Measurements from ENCODE around the gene GHRL.
"Not testable (repeated sequence)": the region's sequence is repeated elsewhere in the genome, so short reads cannot be mapped to it uniquely, and the experiment has no call there.

GHRL gene

DNA sequence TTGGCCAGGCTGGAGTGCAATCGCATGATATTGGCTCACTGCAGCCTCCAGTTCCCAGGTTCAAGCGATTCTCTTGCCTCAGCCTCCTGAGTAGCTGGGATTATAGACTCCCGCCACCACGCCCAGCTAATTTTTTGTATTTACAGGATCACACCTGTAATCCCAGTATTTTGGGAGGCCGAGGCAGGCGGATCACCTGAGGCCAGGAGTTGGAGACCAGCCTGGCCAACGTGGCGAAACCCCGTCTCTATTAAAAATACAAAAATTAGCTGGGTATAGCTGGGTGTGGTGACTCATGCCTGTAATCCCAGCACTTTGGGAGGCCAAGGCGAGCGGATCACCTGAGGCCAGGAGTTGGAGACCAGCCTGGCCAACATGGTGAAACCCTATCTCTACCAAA lies 20.3 kb downstream of the GHRL start:
- DNase-seq = not testable (repeated sequence)

DNA sequence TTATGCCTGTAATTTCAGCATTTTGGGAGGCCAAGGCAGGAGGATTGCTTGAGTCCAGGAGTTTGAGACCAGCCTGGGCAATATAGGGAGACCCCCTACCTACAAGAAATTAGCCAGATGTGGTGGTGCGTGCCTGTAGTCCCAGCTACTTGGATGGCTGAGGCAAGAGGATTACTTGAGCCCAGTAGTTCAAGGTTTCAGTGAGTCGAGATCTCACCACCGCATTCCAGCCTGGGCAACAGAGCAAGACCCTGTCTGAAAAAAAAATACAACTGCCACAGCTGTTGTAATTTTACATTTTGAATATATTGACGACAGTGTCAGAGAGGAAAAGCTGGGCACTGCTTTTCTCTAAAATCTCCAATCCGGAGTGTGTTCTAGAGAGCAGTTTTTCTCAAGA lies 23.3 kb downstream of the GHRL start:
- DNase-seq = no peak

DNA sequence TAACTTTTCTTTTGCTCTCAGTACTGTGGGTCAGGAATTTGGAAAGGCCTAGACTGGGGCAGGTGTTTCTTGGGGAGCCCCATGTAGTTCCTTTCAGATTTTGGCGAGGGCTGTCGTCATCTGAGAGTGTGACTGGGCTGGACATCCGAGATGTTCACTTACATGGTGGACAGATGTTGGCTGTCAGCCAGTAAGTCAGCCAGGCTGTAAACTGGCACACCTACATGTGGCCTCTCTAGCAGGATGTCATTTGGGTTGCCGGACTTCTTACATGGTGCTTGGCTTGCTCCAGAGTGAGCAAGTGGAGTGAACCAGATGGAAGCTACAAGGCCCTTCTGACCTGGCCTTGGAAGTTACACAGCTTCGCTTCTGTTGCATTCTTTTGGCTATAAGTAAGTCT lies 23.8 kb downstream of the GHRL start:
- DNase-seq = no peak

DNA sequence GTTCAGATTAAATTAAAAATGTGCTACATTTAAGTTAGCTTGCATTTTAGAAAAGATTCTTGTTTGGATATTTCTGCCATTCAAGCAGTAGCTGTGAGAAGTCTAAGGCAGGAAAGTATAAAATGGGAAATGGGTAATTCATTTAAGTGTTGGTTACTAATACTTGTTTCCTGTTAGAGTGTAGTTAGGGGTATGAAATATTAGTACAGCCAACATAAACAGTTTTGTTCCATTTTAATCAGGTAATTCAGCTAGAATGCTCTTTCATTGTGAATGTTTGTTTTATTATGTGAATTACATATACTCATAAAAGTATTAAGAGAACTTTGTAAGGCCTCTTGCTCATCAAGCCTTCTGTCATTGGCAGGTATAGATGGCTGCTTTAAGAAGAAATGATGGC lies 24.6 kb downstream of the GHRL start:
- no peak for DNase-seq

DNA sequence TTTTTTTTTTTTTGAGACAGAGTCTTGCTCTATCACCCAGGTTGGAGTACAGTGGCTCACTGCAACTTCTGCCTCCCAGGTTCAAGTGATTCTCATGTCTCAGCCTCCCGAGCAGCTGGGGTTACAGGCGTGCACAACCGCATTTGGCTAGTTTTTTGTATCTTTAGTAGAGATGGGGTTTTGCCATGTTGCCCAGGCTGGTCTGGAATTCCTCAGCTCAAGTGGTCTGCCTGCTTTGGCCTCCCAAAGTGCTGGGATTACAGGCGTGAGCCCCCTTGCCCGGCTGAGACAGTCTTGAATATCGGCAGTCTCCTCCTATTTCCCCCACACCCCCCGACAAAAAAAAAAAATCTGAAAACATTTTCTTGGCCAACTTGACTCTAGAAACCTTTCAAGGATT lies 25.8 kb downstream of the GHRL start:
- DNase-seq = not testable (repeated sequence)

DNA sequence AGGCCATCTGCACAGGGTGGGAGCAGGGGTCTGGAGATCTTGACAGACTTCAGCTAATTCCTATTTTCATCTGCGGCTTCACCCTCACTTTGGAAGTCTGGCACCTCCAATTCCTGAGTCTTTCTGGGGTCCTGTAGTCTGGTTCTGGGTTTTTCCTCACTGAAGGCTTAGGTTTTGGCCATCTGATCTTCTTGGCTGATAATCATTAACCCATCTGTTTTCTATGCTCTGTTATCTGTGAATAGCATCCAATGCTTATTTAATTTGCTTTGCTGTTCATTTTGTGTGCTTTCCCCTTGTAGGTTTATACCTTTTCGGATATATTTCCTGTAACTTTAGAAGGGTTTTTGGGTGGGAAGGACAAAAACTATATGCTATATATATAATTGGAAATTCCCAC lies 26.9 kb downstream of the GHRL start:
- no peak for DNase-seq

DNA sequence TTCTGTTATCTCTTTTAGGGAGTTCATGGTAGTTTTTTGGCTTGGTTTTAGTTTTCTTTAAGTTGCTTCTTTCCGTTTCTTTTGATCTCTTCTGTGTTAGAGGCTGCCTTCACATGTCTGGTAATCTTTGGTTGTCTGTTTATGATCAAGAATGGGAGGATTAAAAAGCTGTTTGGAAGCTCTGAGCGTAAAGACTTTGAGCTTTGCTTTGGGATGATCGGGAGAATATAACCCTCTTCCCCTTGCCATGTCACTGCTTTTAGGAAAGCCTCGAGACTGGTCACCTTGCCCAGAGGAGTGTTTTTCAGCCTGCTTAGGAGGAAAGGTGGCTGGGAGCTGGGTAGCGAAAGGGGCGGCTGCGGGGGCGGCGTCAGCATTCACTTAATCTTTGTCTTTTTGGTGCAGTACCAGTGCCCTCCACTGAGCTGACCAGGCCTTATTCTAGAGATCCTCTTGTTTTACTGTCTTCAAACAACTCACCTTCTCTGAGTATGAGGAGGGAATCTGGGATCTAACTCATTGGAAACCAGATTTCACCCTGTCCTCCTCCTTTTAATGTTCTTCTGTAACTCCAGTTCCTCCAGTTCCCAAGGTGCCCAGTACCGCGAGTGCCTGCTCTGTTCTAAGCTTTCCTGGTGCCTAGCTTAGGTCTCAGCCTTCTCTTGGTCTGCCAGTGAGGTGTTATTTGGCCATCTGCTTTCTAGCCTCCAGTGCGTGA lies 28.9 kb downstream of the GHRL start:
- peak; percentile 28 for DNase-seq

DNA sequence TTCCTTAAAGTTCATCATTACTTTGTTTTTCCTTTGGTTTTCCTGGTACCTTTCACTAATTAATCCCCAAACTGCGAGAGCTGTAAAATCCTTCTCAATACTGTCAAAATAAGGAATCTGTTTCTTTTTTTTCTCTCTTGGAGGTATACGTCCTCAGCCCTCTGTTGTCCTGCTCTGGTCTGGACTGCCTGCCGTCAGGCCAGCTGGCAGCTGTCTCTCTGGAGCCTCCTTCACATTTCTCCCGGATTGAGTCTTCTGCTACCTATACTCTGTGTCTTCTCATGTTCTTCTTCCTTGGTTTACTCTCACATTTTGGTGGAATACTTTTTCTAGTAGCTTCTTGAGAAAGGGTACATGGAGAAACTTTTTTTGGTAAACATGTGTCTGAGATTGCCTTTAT lies 30.7 kb downstream of the GHRL start:
- no peak for DNase-seq

DNA sequence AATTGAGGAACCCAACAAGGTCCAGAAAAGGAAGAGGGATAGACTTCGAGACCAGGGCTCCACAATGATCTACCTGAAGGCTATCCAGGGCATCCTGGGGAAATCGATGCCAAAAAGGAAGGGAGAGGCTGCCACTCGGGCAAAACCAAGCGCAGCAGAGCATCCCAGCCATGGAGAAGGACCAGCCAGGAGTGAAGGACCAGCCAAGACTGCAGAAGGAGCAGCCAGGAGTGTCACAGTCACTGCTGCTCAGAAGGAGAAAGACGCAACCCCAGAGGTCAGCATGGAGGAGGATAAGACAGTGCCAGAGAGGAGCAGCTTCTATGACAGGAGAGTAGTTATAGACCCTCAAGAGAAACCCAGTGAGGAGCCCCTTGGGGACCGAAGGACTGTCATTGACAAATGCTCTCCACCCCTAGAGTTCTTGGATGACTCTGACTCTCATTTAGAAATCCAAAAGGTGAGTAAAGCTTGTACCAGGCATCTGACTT lies 32.5 kb downstream of the GHRL start:
- no peak for DNase-seq

DNA sequence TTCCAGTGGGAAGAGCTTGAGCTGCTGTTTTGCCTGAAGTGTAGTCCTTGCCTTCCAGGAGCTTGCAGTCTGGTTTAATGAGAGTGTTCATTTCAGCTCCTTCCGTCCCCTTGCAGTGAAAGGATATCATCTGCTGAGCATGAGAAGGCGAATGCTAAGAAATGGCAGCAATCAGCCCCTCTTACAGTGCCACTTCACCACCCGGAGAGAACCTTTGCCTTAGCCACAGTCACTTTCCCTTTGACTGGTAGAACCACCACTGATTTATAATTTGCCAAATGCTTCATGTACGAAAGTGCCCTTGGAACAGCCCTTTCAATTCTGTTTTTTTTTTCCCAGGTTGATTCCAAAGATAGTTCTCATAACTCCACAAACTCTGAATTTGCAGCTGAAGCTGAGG lies 32.9 kb downstream of the GHRL start:
- no peak for DNase-seq

DNA sequence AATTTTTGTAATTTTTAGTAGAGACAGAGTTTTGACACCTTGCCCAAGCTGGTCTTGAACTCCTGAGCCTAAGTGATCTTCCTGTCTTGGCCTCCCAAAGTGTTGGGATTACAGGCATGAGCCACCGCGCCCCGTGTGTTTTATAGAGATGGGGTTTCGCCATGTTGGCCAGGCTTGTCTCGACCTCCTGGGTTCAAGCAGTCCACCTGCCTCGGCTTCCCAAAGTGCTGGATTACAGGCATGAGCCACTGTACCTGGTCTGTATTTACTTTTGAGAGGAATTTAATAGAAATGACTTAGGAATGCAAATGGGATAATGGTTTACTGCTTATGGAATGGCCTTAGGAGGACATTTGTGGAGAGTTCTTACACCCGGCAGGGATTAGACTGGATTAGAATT lies 33.7 kb downstream of the GHRL start:
- DNase-seq = no peak

DNA sequence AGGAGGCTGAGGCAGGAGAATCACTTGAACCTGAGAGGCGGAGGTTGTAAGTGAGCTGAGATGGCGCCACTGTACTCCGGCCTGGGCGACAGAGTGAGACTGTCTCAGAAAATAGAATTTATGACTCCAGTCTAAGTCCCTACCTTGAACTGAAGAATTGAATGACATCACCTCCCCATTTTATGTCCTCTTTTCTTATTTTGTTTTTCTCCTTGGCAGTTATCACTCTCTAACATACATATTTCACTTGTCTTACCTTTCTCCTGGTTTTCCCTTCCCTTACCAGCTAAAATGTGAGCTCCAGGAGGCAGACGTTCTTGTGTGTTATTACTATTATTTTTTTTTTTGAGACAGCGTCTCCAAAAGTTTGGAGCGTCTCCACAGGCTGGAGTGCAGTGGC lies 36.9 kb downstream of the GHRL start:
- DNase-seq = no peak

DNA sequence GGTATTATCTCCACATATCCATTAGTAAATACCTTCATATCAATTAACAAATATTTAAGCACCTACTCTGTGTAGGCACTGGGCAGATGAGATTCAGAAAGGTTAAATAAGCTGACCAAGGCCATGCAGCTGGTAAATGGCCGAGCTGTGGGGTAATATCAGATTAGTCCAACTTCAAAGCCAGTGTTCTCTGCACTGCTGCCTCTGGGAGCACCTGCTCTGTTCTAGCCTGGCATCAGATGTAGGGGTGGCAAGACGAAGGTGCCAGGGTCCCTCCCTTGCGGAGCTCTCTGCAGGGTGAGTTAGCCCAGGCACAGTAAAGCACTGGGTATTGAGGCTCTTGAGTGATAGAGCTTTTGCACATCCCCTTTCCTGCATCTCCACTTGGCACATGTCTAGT lies 39.0 kb downstream of the GHRL start:
- no peak for DNase-seq

DNA sequence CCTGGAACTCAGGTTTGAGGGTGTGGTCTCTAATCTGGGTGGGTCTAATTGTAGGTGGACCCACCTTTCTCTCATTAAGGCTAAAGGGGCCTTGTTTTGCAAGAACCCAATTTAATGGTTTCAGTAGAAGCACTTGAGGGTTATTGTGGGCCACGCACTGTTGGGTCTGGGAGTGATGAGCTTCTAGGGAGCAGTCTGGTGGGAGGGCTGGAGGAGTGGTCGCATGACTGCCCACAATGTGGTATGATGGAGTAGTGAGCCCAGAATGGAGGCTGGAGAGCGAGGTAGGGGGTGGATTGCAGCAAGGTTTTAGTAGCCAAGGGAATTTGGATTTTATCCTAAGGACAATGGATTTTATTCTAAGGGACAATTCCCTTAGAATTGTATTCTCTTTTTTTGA lies 41.7 kb downstream of the GHRL start:
- no peak for DNase-seq

DNA sequence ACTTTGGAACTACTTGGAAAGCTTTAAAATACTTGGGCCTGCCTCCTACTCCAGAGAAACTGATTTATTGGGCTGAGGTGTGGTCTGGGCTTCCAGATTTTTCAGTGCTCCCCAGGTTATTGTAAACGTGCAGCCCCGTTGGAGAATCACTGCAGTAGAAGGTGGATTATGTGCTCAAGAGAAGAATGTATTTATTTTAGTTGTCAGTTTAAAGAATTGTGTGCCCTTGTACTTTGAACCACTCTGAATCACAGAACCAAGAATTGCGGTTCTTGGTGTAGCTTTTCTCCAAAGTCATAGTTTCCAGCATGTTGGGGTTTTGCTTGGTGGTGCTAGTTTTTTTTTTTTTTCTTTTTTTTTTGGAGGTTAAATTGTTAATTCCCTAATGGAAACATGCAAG lies 42.9 kb downstream of the GHRL start:
- no peak for DNase-seq

DNA sequence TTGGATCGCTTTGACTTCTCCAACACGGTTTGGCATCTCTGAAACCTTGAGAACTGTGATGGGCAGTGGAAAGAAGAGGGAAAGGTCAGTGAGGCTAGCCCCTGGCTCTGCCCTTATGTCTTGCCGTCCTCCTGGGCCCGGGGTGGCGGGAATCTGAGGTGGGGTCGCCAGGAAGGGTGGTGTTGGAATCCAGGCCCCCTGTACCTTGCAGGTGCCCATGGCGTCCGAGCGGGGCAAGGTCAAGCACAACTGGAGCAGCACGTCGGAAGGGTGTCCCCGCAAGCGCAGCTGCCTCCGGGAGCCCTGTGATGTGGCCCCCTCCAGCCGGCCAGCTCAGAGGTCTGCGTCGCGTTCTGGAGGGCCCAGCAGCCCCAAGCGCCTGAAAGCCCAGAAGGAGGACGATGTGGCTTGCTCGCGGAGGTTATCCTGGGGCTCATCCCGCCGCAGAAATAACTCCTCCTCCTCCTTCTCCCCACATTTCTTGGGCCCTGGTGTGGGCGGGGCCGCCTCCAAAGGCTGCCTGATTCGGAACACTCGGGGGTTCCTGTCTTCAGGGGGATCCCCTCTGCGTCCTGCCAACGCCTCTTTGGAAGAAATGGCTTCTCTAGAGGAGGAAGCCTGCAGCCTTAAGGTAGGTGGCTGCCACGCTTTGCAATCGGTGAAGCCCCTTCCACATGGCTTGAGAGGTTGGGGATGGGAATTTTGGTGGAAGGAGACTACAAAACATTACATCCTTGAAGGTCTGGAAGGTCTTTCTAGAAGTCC lies 43.6 kb downstream of the GHRL start:
- DNase-seq = no peak

DNA sequence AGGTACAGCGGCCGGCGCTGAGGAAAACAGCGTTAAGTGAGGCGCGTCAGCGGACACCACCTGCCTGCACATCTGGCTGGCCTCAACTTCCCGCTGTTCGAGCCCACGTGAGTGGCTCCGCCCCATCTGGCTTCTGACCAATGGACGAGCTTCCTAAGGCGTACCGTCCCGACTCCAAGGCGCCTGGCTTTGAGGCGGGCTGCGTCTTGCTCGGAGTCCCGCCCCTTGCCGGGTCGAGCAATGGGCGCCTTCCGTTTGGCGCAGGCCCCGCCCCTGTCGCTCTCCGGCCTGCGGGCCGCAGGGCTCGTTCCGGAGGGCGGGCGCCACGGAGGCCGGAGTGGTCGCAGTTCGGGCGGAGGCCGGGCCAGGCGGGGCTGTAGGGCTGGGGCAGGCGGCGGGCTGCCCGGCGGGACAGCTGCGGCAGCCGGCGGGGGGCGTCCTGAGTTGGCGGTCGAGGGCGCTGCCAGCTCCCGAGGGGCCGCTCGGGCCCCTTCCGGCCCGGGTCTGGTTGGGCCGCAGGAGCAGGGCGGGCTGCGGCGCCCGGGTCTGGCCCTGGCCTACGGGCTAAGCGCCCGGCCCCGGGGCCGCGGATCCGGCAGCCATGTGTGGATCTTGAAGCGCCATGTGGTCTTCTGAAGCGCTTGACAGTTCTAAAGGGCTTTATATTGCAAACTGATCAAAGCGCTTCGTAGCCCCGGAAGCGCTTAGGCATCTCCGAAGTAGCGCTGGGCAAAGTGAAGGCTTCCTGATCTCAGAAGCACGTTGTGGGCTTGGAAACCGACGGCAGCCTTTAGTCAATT lies 44.4 kb downstream of the GHRL start, which contains the start of gene TATDN2:
TATDN2 (plus strand) TSS at position 276 of the 800 bp plus-strand sequence. CDS start 742 bp downstream, outside the sequence.
- peak; percentile 84 for DNase-seq

DNA sequence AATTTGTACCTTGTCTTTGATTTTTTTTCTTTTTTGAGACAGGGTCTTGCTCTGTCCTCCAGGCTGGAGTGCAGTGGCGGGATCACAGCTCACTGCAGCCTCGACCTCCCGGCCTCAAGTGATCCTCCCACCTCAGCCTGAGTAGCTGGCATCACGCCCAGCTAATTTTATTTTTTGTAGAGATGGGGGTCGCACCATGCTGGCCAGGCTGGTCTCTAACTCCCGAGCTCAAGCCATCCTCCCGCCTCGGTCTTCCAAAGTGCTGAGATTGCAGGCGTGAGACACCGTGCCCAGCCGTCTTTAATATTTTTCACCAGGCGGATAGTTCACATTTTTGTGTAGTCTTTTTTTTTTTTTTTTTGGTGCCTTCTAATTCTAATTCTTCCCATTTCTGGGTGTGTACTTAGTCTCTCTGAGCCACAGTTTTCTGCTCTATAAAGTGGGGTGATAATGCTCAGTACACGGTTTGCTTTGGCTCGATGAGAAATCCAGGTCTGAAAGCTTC lies 45.0 kb downstream of the GHRL start:
- DNase-seq = no peak

DNA sequence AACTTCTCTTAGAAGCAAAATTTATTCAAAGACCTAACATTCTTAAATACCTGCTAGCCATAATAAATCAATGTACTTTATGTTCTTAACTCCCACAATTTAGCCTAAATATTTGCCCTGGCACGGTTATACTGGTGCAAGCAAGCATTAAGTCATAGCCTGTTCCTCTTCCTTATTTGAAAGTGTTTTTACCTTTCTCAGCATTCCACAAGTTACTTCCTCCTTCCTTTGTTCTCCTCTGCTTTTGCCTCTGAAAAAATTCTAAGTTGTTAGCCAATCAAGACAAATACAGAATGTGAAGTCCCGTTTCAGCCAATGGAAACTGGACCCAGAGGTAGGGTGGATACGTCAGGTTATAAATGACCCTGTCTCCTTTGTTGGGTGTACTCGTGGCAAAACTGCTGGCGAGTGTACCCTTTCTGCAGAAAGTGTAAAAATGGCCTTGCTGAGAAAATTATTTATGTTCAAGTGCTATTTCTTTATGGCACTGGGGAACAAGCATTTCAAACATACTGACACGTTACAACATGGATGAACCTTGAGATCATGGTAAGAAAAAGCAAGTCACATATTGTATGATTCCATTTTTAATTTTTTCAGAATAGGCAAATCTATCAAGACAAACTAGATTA lies 47.5 kb downstream of the GHRL start:
- DNase-seq = no peak

DNA sequence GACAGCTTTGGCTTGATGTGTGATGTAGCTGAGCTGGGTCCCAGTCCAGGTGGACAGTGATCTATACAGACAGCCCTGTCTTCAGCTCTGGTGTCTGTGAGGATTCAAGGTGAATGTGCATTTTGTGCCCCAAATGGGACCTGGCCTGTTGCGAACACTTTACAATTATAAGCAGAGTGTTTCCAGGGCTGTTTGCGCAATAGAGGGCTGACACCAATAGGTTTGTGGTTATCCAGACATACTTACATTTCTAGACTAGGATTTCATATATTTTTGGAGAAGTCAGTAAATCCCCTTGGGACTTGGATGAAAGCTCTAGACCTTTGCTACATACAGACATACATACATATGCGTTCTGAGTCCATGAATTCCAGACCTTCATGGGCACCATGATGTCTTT lies 48.7 kb downstream of the GHRL start:
- DNase-seq = no peak

DNA sequence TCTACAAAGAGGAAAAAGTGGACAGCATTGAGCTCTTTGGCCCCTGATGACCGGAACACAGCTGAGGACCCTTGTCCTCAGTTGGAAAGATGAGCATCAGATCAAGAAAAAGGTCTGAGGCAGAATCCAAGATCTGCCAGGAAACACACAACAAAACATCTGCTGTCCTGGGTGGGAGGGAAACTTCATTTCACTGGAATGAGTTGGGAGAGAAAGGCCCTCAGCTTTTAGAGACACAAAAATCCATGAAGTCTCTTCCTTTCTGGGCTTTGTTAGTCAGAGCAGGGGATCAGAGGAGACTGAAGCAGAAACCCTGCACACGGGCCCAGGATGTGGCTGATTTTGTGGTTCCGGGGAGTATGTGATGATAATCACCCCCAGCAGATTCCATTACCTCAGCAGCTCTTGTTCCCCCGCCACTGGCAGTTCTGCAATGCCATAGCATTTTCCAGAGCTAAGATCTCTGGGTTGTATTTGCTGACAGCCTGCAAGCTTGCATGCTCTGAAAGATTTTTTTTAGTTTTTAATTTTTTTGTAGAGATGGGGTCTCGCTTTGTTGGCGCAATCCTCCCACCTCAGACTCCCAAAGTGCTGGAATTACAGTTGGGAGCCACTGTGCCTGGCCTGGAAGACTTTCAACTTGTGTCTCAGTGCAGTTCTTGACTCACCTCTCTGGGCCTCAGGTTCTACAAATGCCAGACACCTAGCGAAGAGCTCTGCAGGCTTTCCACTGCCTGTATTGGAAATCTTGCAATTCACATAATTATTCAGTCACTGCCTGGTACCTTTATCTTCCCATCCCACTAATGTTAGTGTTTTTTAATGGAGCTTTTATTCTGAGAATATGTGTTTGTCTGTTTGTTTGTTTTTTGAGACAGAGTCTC lies 50.3 kb downstream of the GHRL start:
- DNase-seq = no peak

DNA sequence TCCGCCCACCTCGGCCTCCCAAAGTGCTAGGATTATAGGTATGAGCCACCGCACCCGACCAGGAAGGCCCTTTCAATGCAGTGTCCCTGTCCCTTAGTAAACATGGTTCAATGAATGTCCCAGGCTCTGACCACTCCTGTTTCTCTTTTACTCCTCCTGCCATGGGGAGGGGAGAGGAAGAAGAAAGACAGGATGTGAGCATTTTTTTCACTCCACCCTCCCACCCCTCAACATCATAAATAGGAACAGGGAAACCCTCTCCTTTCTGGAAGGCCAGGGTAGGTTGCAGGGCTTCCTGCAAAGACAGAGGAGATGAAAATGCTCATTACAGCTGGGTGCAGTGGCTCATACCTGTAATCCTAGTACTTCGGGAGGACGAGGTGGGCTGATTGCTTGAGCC lies 51.9 kb downstream of the GHRL start:
- no peak for DNase-seq
